Suprapubic skin (tissue), 4 donors: Measurements from ENCODE around the gene THAP2. TPM values are rescaled to one million over a fixed set of nuclear protein-coding genes. Genes with fewer than 3 reads are reported as not detected.

Experiments
- DNase-seq, 2 donors: peaks; one replicate each; pipeline ENCODE4 v3.0.0-alpha.2; 2019; ENCODE audit warnings: low spot score in 2 of 2
- H3K27ac ChIP-seq: fragments of 200-600 bp; sonication (generic); one replicate; pipeline ENCODE4 v1.5.1; 2019
- H3K27me3 ChIP-seq: fragments of 200-600 bp; sonication (generic); one replicate; pipeline ENCODE4 v1.5.1; 2019
- H3K36me3 ChIP-seq: fragments of 200-600 bp; sonication (generic); one replicate; pipeline ENCODE4 v1.5.1; 2019
- H3K4me1 ChIP-seq: fragments of 200-600 bp; sonication (generic); one replicate; pipeline ENCODE4 v1.5.1; 2019
- H3K4me3 ChIP-seq: fragments of 200-600 bp; sonication (generic); one replicate; pipeline ENCODE4 v1.5.1; 2019; ENCODE audit warnings: mild to moderate bottlenecking
- H3K9me3 ChIP-seq: fragments of 200-600 bp; sonication (generic); one replicate; pipeline ENCODE4 v1.5.1; 2019
- CTCF ChIP-seq, 2 donors: fragments of 200-600 bp in 1 of 2; fragments of 450-650 bp in 1 of 2; sonication (generic) in 1 of 2; IDR thresholded peaks; one replicate each; pipeline ENCODE4 v1.5.1; 2016 to 2019; ENCODE audit warnings: antibody characterized with exemption in 2 of 2, mild to moderate bottlenecking in 1 of 2, moderate library complexity in 1 of 2
- EP300 ChIP-seq: sonication (generic); formaldehyde crosslinking; IDR thresholded peaks from one replicate; pipeline ENCODE4 v1.6.1; 2017; ENCODE audit warnings: antibody characterized with exemption
- POLR2A ChIP-seq, 2 donors: fragments of 450-650 bp; IDR thresholded peaks; one replicate each; pipeline ENCODE4 v1.6.1; 2017; ENCODE audit warnings: antibody characterized with exemption in 2 of 2, mild to moderate bottlenecking in 2 of 2, moderate library complexity in 2 of 2
- POLR2AphosphoS5 ChIP-seq, 3 donors: sonication (generic); formaldehyde crosslinking; IDR thresholded peaks; one replicate each; pipeline ENCODE4 v1.6.1; 2017; ENCODE audit warnings: antibody characterized with exemption in 3 of 3
- WGBS: methylation state at CpG from one replicate; pipeline ENCODE4 v1.1.5; 2018; 5-methylcytosine and 5-hydroxymethylcytosine counted together
- total RNA-seq, 4 donors: library from RNA; depleted of rRNA; stranded (reverse); fragments of >200 nt; gene quantifications; one replicate each; pipeline ENCODE4 v1.1.0, GENCODE V29; 2016

Gene THAP2
- total RNA-seq, 4 donors from 2014 or later: 1.9 to 3.6 (median 3.3) TPM

GRCh38 chr12:71718611-71719010 is 54.5 kb downstream of the THAP2 start:
- no peak for TF ChIP-seq CTCF (IDR thresholded peaks at IDR 0.05)
- no peak for TF ChIP-seq EP300
- no peak for TF ChIP-seq POLR2A (IDR thresholded peaks at IDR 0.05)
- no peak for TF ChIP-seq POLR2AphosphoS5 (IDR thresholded peaks at IDR 0.05)
- H3K36me3 ChIP-seq: no peaks in the 10 kb centered on the region
- no peak for DNase-seq
- no peak overlapping the region for H3K27ac ChIP-seq
- peaks cover 5% of the 10 kb centered on the region for H3K9me3 ChIP-seq
- H3K4me3 ChIP-seq: no peak overlapping the region
- H3K27me3 ChIP-seq: no peaks in the 10 kb centered on the region
- H3K4me1 ChIP-seq: peaks cover 7% of the 10 kb centered on the region

GRCh38 chr12:71719647-71720370 is 55.7 kb downstream of the THAP2 start:
- Histone ChIP-seq H3K9me3 (peaks cover 5% of the 10 kb centered on the region), H3K36me3 (no peaks in the 10 kb centered on the region), H3K27me3 (no peaks in the 10 kb centered on the region), H3K4me1 (peaks cover 7% of the 10 kb centered on the region), H3K27ac (peak overlapping the region; percentile 9), H3K4me3 (no peak overlapping the region)
- TF ChIP-seq POLR2A (IDR thresholded peaks at IDR 0.05) (no peak), POLR2AphosphoS5 (IDR thresholded peaks at IDR 0.05) (no peak), CTCF (IDR thresholded peaks at IDR 0.05) (no peak), EP300 (no peak)
- WGBS: 54% methylated on average over 5 of the region's 5 CpGs
- DNase-seq: no peak

- DNase-seq: no peak
- no peaks in the 10 kb centered on the region for H3K27me3 ChIP-seq
- H3K9me3 ChIP-seq: no peaks in the 10 kb centered on the region
- 85% methylated on average over 4 of the region's 4 CpGs for WGBS
- TF ChIP-seq EP300: no peak
- no peak for TF ChIP-seq POLR2A (IDR thresholded peaks at IDR 0.05)
- no peak for TF ChIP-seq POLR2AphosphoS5 (IDR thresholded peaks at IDR 0.05)
- no peak for TF ChIP-seq CTCF (IDR thresholded peaks at IDR 0.05)
- H3K27ac ChIP-seq: no peak overlapping the region
- peaks cover 7% of the 10 kb centered on the region for H3K4me1 ChIP-seq
- no peak overlapping the region for H3K4me3 ChIP-seq
- H3K36me3 ChIP-seq: no peaks in the 10 kb centered on the region
These were observed 57.8 kb downstream of the THAP2 start for GRCh38 chr12:71721783-71722505.

- no peaks in the 10 kb centered on the region for H3K4me1 ChIP-seq
- H3K9me3 ChIP-seq: no peaks in the 10 kb centered on the region
- no peaks in the 10 kb centered on the region for H3K27me3 ChIP-seq
- WGBS: 72% methylated on average over 3 of the region's 3 CpGs
- H3K36me3 ChIP-seq: no peaks in the 10 kb centered on the region
- no peak overlapping the region for H3K4me3 ChIP-seq
- no peak for DNase-seq
- no peak overlapping the region for H3K27ac ChIP-seq
- TF ChIP-seq POLR2AphosphoS5 (IDR thresholded peaks at IDR 0.05): peak in 1 of 3 donors; percentile 4
- no peak for TF ChIP-seq CTCF (IDR thresholded peaks at IDR 0.05)
These were observed 60.9 kb downstream of the THAP2 start for GRCh38 chr12:71725011-71725410.

GRCh38 chr12:71726548-71726947 is 62.4 kb downstream of the THAP2 start:
- no peak for DNase-seq
- Histone ChIP-seq H3K36me3 (no peaks in the 10 kb centered on the region), H3K27me3 (no peaks in the 10 kb centered on the region), H3K4me1 (no peaks in the 10 kb centered on the region), H3K9me3 (no peaks in the 10 kb centered on the region), H3K4me3 (no peak overlapping the region), H3K27ac (no peak overlapping the region)
- TF ChIP-seq POLR2A (IDR thresholded peaks at IDR 0.05) (no peak), EP300 (no peak), POLR2AphosphoS5 (IDR thresholded peaks at IDR 0.05) (no peak), CTCF (IDR thresholded peaks at IDR 0.05) (no peak)
- 81% methylated on average over 2 of the region's 2 CpGs for WGBS
